GM19238 (cell line): ENCODE results near the gene CENPB.
A peak's percentile ranks its signal among the peaks of the same experiment; 100 is the strongest.
"Not testable (repeated sequence)": the region's sequence is repeated elsewhere in the genome, so short reads cannot be mapped to it uniquely, and the experiment has no call there.

Experiments used
- DNase-seq: peaks from one replicate; pipeline ENCODE4 v3.0.0; 2011; ENCODE audit warnings: low spot score; ENCODE audit not compliant: insufficient read length

CENPB gene

GRCh38 chr20:3786665-3787323 is at the start of gene CENPB:
TSS of gene CENPB (minus strand) at chr20:3786740. CDS start at chr20:3786483, 257 bp downstream.
- DNase-seq, result peak; percentile 95

- DNase-seq, result no peak
Measured at GRCh38 chr20:3836132-3836531, 49.6 kb upstream of the CENPB start.

- not testable (repeated sequence) for DNase-seq
Measured at GRCh38 chr20:3829891-3830290, 43.4 kb upstream of the CENPB start.

GRCh38 chr20:3828798-3829197 is 42.3 kb upstream of the CENPB start:
- no peak for DNase-seq

- no peak for DNase-seq
Measured at GRCh38 chr20:3826420-3826819, 39.9 kb upstream of the CENPB start.

GRCh38 chr20:3825526-3825925 is 39.0 kb upstream of the CENPB start:
- DNase-seq, result no peak

GRCh38 chr20:3823881-3824280 is 37.3 kb upstream of the CENPB start:
- DNase-seq, result no peak

- DNase-seq, result no peak
Measured at GRCh38 chr20:3821996-3822395, 35.5 kb upstream of the CENPB start.

- DNase-seq, result no peak
Measured at GRCh38 chr20:3820901-3821727, 34.6 kb upstream of the CENPB start.

GRCh38 chr20:3820048-3820900 is 33.7 kb upstream of the CENPB start, which contains the start of gene AP5S1:
TSS of gene AP5S1 (plus strand) at chr20:3820547. CDS start at chr20:3822118, 1,571 bp downstream.
- peak; percentile 91 for DNase-seq

GRCh38 chr20:3819411-3820047 is 33.0 kb upstream of the CENPB start:
- DNase-seq, result no peak

- no peak for DNase-seq
Measured at GRCh38 chr20:3818155-3819151, 31.9 kb upstream of the CENPB start.

GRCh38 chr20:3815703-3816315 is 29.3 kb upstream of the CENPB start:
- no peak for DNase-seq

GRCh38 chr20:3814928-3815495 is 28.5 kb upstream of the CENPB start:
- DNase-seq, result no peak

GRCh38 chr20:3813848-3814581 is 27.5 kb upstream of the CENPB start:
- DNase-seq, result no peak

- no peak for DNase-seq
Measured at GRCh38 chr20:3812975-3813847, 26.7 kb upstream of the CENPB start.

GRCh38 chr20:3812259-3812681 is 25.7 kb upstream of the CENPB start:
- no peak for DNase-seq
